H1 (cell line): ENCODE data around the gene PPIA. TPM values are rescaled to one million over a fixed set of nuclear protein-coding genes. Genes with fewer than 3 reads are reported as not detected.

ENCODE experiments used
- CTCF ChIA-PET: fragments of 300-600 bp; sonication (Branson Sonifier 250); formaldehyde crosslinking; loops from one replicate; lab custom pipeline; 2021; ENCODE audit not compliant: partially characterized antibody; lab: Charles Lee
- POLR2A ChIA-PET: fragments of 300-600 bp; sonication (Branson Sonifier 250); formaldehyde crosslinking; loops from one replicate; lab custom pipeline; 2021; ENCODE audit warnings: inconsistent platforms; ENCODE audit not compliant: partially characterized antibody; lab: Charles Lee
- DNase-seq, 2 experiments: peaks; one replicate each; pipeline versions ENCODE4 v3.0.0 to v3.0.0-alpha.2; 2010 to 2022; ENCODE audit warnings: low spot score in 2 of 2, low read depth in 1 of 2, mixed read lengths in 1 of 2
- FAIRE-seq: peaks from 2 replicates; lab custom pipeline; 2011; peaks lifted over from hg19 to GRCh38; lab: Jason Lieb, UNC
- H2AFZ ChIP-seq: 2 replicates; pipeline ENCODE4 v1.8.1; 2012; ENCODE audit warnings: low read length, inconsistent platforms
- H2AK5ac ChIP-seq: 2 replicates; pipeline ENCODE4 v1.6.1; 2013; ENCODE audit warnings: low read depth, low read length
- H2BK120ac ChIP-seq: replicated peaks from 2 replicates; pipeline ENCODE3; 2013; ENCODE audit warnings: low read depth, low read length, inconsistent platforms
- H2BK12ac ChIP-seq: 2 replicates; pipeline ENCODE4 v1.6.1; 2013; ENCODE audit warnings: low read depth, low read length
- H2BK15ac ChIP-seq: 2 replicates; pipeline ENCODE4 v1.6.1; 2013; ENCODE audit warnings: low read length
- H2BK20ac ChIP-seq: 2 replicates; pipeline ENCODE4 v1.6.1; 2013; ENCODE audit warnings: low read length
- H2BK5ac ChIP-seq: 2 replicates; pipeline ENCODE4 v1.6.1; 2013; ENCODE audit warnings: low read depth, low read length
- H3K14ac ChIP-seq: 2 replicates; pipeline ENCODE4 v1.6.1; 2013; ENCODE audit warnings: inconsistent platforms; ENCODE audit not compliant: insufficient read length
- H3K18ac ChIP-seq: 2 replicates; pipeline ENCODE4 v1.6.1; 2013; ENCODE audit warnings: low read length; ENCODE audit errors: extremely low read depth
- H3K23ac ChIP-seq: 2 replicates; pipeline ENCODE4 v1.6.1; 2013; ENCODE audit warnings: inconsistent platforms; ENCODE audit not compliant: insufficient read length
- H3K23me2 ChIP-seq: 2 replicates; pipeline ENCODE4 v1.6.1; 2013; ENCODE audit warnings: low read depth, low read length
- H3K27ac ChIP-seq: 2 replicates; pipeline ENCODE4 v1.6.1; 2011; ENCODE audit warnings: low read depth, low read length, inconsistent platforms
- H3K27me3 ChIP-seq, 4 experiments: replicated peaks in 1 of 4; 1 replicate in 1 of 4; 2 replicates in 3 of 4; pipeline versions ENCODE4 v1.6.1 to v1.8.1; 2011 to 2013; ENCODE audit warnings: low read length in 3 of 4, mild to moderate bottlenecking in 3 of 4, inconsistent platforms in 2 of 4, mixed read lengths in 2 of 4, moderate library complexity in 1 of 4; ENCODE audit not compliant: control insufficient read depth in 3 of 4, insufficient read depth in 3 of 4; ENCODE audit errors: extremely low read depth in 1 of 4
- H3K36me3 ChIP-seq, 4 experiments: 2 replicates each; pipeline versions ENCODE4 v1.6.1 to v1.8.1; 2011 to 2013; ENCODE audit warnings: mild to moderate bottlenecking in 4 of 4, low read length in 3 of 4, moderate library complexity in 2 of 4, control low read depth in 1 of 4, inconsistent platforms in 1 of 4; ENCODE audit not compliant: insufficient read depth in 4 of 4, control insufficient read depth in 2 of 4
- H3K4ac ChIP-seq: replicated peaks from 2 replicates; pipeline ENCODE3; 2013; ENCODE audit warnings: low read length, low read depth, mixed read lengths, inconsistent platforms; ENCODE audit not compliant: insufficient read length
- H3K4me1 ChIP-seq, 4 experiments: replicated peaks in 1 of 4; 1 replicate in 1 of 4; 2 replicates in 3 of 4; pipeline versions ENCODE4 v1.6.1 to v1.8.1; 2011 to 2013; ENCODE audit warnings: low read length in 3 of 4, inconsistent platforms in 2 of 4, mixed read lengths in 1 of 4; ENCODE audit not compliant: insufficient read depth in 4 of 4, control insufficient read depth in 3 of 4
- H3K4me2 ChIP-seq, 2 experiments: 2 replicates each; pipeline versions ENCODE4 v1.6.1 to v1.8.1; 2011 to 2013; ENCODE audit warnings: low read depth in 2 of 2, low read length in 2 of 2, control low read depth in 1 of 2, inconsistent platforms in 1 of 2, mild to moderate bottlenecking in 1 of 2; ENCODE audit not compliant: insufficient read depth in 1 of 2
- H3K4me3 ChIP-seq, 4 experiments: fragments of 200-600, 300-600 bp in 1 of 4; sonication (generic), shearing (Covaris generic), sonication (Bioruptor Twin) in 1 of 4; 2 replicates each; pipeline versions ENCODE4 v1.5.1 to v1.8.1; 2011 to 2016; ENCODE audit warnings: low read length in 4 of 4, low read depth in 3 of 4, control low read depth in 2 of 4, inconsistent platforms in 2 of 4, mild to moderate bottlenecking in 2 of 4, mixed read lengths in 1 of 4, moderate library complexity in 1 of 4; ENCODE audit not compliant: insufficient read depth in 2 of 4; ENCODE audit errors: extremely low read depth in 1 of 4
- H3K56ac ChIP-seq: replicated peaks from 2 replicates; pipeline ENCODE3; 2013; ENCODE audit warnings: low read depth, mild to moderate bottlenecking, mixed read lengths, low read length, inconsistent platforms; ENCODE audit not compliant: insufficient read length
- H3K79me1 ChIP-seq: 2 replicates; pipeline ENCODE4 v1.6.1; 2013; ENCODE audit warnings: low read depth, low read length, control low read depth
- H3K79me2 ChIP-seq, 2 experiments: 2 replicates each; pipeline versions ENCODE4 v1.6.1 to v1.8.1; 2012 to 2013; ENCODE audit warnings: low read length in 2 of 2, mild to moderate bottlenecking in 2 of 2, inconsistent platforms in 1 of 2; ENCODE audit not compliant: insufficient read depth in 2 of 2, control insufficient read depth in 1 of 2
- H3K9ac ChIP-seq, 4 experiments: replicated peaks in 1 of 4; 1 replicate in 1 of 4; 2 replicates in 3 of 4; pipeline versions ENCODE4 v1.6.1 to v1.8.1; 2011 to 2013; ENCODE audit warnings: low read depth in 3 of 4, low read length in 3 of 4, control low read depth in 2 of 4, mild to moderate bottlenecking in 2 of 4, moderate library complexity in 2 of 4, inconsistent platforms in 1 of 4; ENCODE audit errors: extremely low read depth in 1 of 4
- H3K9me3 ChIP-seq, 2 experiments: 2 replicates each; pipeline versions ENCODE4 v1.6.1 to v1.8.1; 2012 to 2013; ENCODE audit warnings: mild to moderate bottlenecking in 2 of 2, moderate library complexity in 2 of 2, control low read depth in 1 of 2, inconsistent platforms in 1 of 2, low read depth in 1 of 2, low read length in 1 of 2, mixed read lengths in 1 of 2; ENCODE audit not compliant: insufficient read depth in 2 of 2
- H4K20me1 ChIP-seq, 2 experiments: replicated peaks in 1 of 2; 2 replicates each; pipeline versions ENCODE3 to v1.8.1; 2011 to 2013; ENCODE audit warnings: inconsistent platforms in 2 of 2, low read length in 2 of 2, mild to moderate bottlenecking in 1 of 2; ENCODE audit not compliant: insufficient read depth in 2 of 2, control insufficient read depth in 1 of 2
- H4K5ac ChIP-seq: 2 replicates; pipeline ENCODE4 v1.6.1; 2013; ENCODE audit warnings: low read length, low read depth, mixed read lengths, inconsistent platforms; ENCODE audit not compliant: insufficient read length
- H4K8ac ChIP-seq: 2 replicates; pipeline ENCODE4 v1.8.0; 2013; ENCODE audit warnings: mild to moderate bottlenecking, moderate library complexity, low read length, inconsistent platforms; ENCODE audit not compliant: insufficient read depth; ENCODE audit errors: extremely low read depth
- H4K91ac ChIP-seq: replicated peaks from 2 replicates; pipeline ENCODE3; 2013; ENCODE audit warnings: low read length, mixed read lengths, inconsistent platforms; ENCODE audit not compliant: insufficient read length
- BCL11A ChIP-seq, 2 experiments: IDR thresholded peaks; one replicate each; pipeline ENCODE4 v1.6.1; 2011; ENCODE audit warnings: low read depth in 2 of 2, low read length in 2 of 2, mild to moderate bottlenecking in 2 of 2
- CREB1 ChIP-seq: IDR thresholded peaks from 2 replicates; pipeline ENCODE4 v1.6.1; 2012; ENCODE audit warnings: inconsistent platforms
- WGBS, 2 experiments: shearing (Covaris generic) in 1 of 2; methylation state at CpG; one replicate each; pipeline versions ENCODE4 v1.1.6 to v1.1.7; 2013 to 2015; ENCODE audit warnings: low lambda C conversion rate in 2 of 2, mixed read lengths in 2 of 2, inconsistent platforms in 1 of 2, low coverage in 1 of 2, missing lambda C conversion rate in 1 of 2; ENCODE audit not compliant: insufficient replicate concordance in 2 of 2, insufficient coverage in 1 of 2, insufficient read length in 1 of 2; ENCODE audit errors: extremely low coverage in 1 of 2, missing lambda C conversion rate in 1 of 2; 5-methylcytosine and 5-hydroxymethylcytosine counted together
- polyA plus RNA-seq, 7 experiments: library from polyadenylated mRNA; depleted of rRNA in 3 of 7; stranded (reverse) in 5 of 7; unstranded in 2 of 7; fragments of >200 nt in 5 of 7; fragments of 200-250 nt in 2 of 7; gene quantifications; 1 replicate in 5 of 7; 2 replicates in 1 of 7; 4 replicates in 1 of 7; pipeline versions ENCODE4 v1.2.1 to v1.2.3, GENCODE V29; 2011 to 2013; ENCODE audit warnings: missing spikeins in 2 of 7, mixed read lengths in 2 of 7
- total RNA-seq: library from RNA; stranded (reverse); fragmentation: NEBNext Ultra II Directional; extraction: Animal tissue kit (Norgen Biotek cat#: 25700); gene quantifications from 2 replicates; pipeline ENCODE4 v1.2.1, GENCODE V29; 2021

The PPIA gene
- total and polyA plus RNA-seq, 2 of the 8 experiments (the other 6 are each of a cell fraction or from before 2014, with no cell fraction given) = 2,865 to 5,394 TPM

- H3K23ac ChIP-seq = no peak overlapping the region
- CTCF ChIA-PET = interaction anchor here (0.6 to 1.3 kb wide), 2 partner anchors 155 to 328 kb away, joined by 3 to 5 read pairs; no protein-coding TSS in a partner anchor
- H2BK15ac ChIP-seq = no peak overlapping the region
- H4K8ac ChIP-seq = no peak overlapping the region
- H3K4me2 ChIP-seq = no peak overlapping the region
- peaks cover 15 to 43% (median 22%) of the 10 kb centered on the region in 4 experiments for H3K36me3 ChIP-seq
- no peaks in the 10 kb centered on the region for H3K79me1 ChIP-seq
- H3K56ac ChIP-seq = no peak overlapping the region
- DNase-seq = no peak
- H3K4me1 ChIP-seq = no peaks in the 10 kb centered on the region
- POLR2A ChIA-PET = interaction anchor here (0.8 to 5.5 kb wide), 13 partner anchors 9 to 306 kb away, joined by 3 to 35 read pairs (median 4); partner anchors contain the start of genes H2AZ2, PPIA and TBRG4
- H3K4ac ChIP-seq = no peak overlapping the region
- no peak overlapping the region for H4K5ac ChIP-seq
- no peak overlapping the region for H3K18ac ChIP-seq
- H2BK12ac ChIP-seq = no peak overlapping the region
- H3K9ac ChIP-seq = no peak overlapping the region
- H4K91ac ChIP-seq = no peak overlapping the region
- no peak overlapping the region for H3K14ac ChIP-seq
- 85% methylated on average over 5 of the region's 5 CpGs; no CpG with 5 or more reads in 1 of the 2 experiments for WGBS, 2 experiments
- no peaks in the 10 kb centered on the region for H3K27me3 ChIP-seq
- H2BK5ac ChIP-seq = no peak overlapping the region
- H2BK120ac ChIP-seq = no peak overlapping the region
- no peaks in the 10 kb centered on the region for H3K23me2 ChIP-seq
- H3K27ac ChIP-seq = no peak overlapping the region
- H3K79me2 ChIP-seq = peaks cover 0 to 3% of the 10 kb centered on the region in 2 experiments; a peak in 1 of 4 replicates
- no peak overlapping the region for H2BK20ac ChIP-seq
- FAIRE-seq = no peak
- H4K20me1 ChIP-seq = peaks cover 6 to 8% of the 10 kb centered on the region in 2 experiments
- H2AFZ ChIP-seq = no peak overlapping the region
- H3K4me3 ChIP-seq = no peak overlapping the region
- H2AK5ac ChIP-seq = no peak overlapping the region
- no peaks in the 10 kb centered on the region for H3K9me3 ChIP-seq
- TF ChIP-seq BCL11A (IDR thresholded peaks at IDR 0.05; ENCODE audit: low read depth in 2 of 2, low read length in 2 of 2) (no peak), CREB1 (no peak)
These were observed 9.5 kb downstream of the PPIA start for GRCh38 chr7:44805950-44806349.
